Cardiac muscle cell (in vitro differentiated cells and primary cell): ENCODE results near the gene RNF11. TPM values are rescaled to one million over a fixed set of nuclear protein-coding genes. Genes with fewer than 3 reads are reported as not detected.

Experiments
- DNase-seq, 2 donors: peaks; one replicate each; pipeline versions ENCODE4 v3.0.0 to v3.0.0-alpha.2; 2010 to 2017; ENCODE audit warnings: low read depth in 1 of 2, low spot score in 1 of 2
- H3K27ac ChIP-seq: fragments of 200-600 bp; sonication (generic); 2 replicates; pipeline ENCODE4 v1.5.1; 2016
- H3K27me3 ChIP-seq: fragments of 200-600 bp; sonication (generic); 2 replicates; pipeline ENCODE4 v1.6.0; 2016; ENCODE audit warnings: control low read depth
- H3K36me3 ChIP-seq: fragments of 200-600 bp; sonication (generic); 2 replicates; pipeline ENCODE4 v1.5.1; 2016; ENCODE audit warnings: control low read depth
- H3K4me1 ChIP-seq: fragments of 200-600 bp; sonication (generic); 2 replicates; pipeline ENCODE4 v1.8.1; 2017; ENCODE audit warnings: low read depth, mild to moderate bottlenecking, mixed run types
- H3K4me3 ChIP-seq: fragments of 200-600 bp; sonication (generic); 2 replicates; pipeline ENCODE4 v1.5.1; 2016; ENCODE audit warnings: mild to moderate bottlenecking
- H3K9me3 ChIP-seq: fragments of 200-600 bp; sonication (generic); 2 replicates; pipeline ENCODE4 v1.5.1; 2017; ENCODE audit warnings: low read depth, mild to moderate bottlenecking, control low read depth
- CTCF ChIP-seq: IDR thresholded peaks from 2 replicates; pipeline ENCODE4 v1.5.1; 2012; ENCODE audit warnings: low read depth, mild to moderate bottlenecking, low read length
- polyA plus RNA-seq: library from polyadenylated mRNA; unstranded; fragments of >200 nt; fragmentation: Nextera tagmentation; extraction: Ambion mirVana; gene quantifications from 2 replicates; pipeline ENCODE4 v1.2.1, GENCODE V29; 2016
- total RNA-seq: library from RNA; depleted of rRNA; stranded (reverse); fragments of >200 nt; gene quantifications from 2 replicates; pipeline ENCODE4 v1.2.3, GENCODE V29; 2016

Gene RNF11
- total and polyA plus RNA-seq, 2 experiments from 2014 or later = 58.8 to 65.0 TPM

- H3K27ac ChIP-seq = no peak overlapping the region
- H3K27me3 ChIP-seq = no peaks in the 10 kb centered on the region
- no peak for TF ChIP-seq CTCF
- no peaks in the 10 kb centered on the region for H3K4me1 ChIP-seq
- H3K36me3 ChIP-seq = no peaks in the 10 kb centered on the region
- no peak for DNase-seq
- no peak overlapping the region for H3K4me3 ChIP-seq
- H3K9me3 ChIP-seq = no peaks in the 10 kb centered on the region
These were observed 66.7 kb downstream of the RNF11 start for GRCh38 chr1:51302746-51303145.

- no peaks in the 10 kb centered on the region for H3K4me1 ChIP-seq
- no peak for DNase-seq
- no peak for TF ChIP-seq CTCF
- no peaks in the 10 kb centered on the region for H3K9me3 ChIP-seq
- no peaks in the 10 kb centered on the region for H3K36me3 ChIP-seq
- H3K27ac ChIP-seq = no peak overlapping the region
- no peaks in the 10 kb centered on the region for H3K27me3 ChIP-seq
- H3K4me3 ChIP-seq = no peak overlapping the region
These were observed 67.2 kb downstream of the RNF11 start for GRCh38 chr1:51303315-51303714.

- Histone ChIP-seq H3K27ac (no peak overlapping the region), H3K9me3 (no peaks in the 10 kb centered on the region), H3K36me3 (no peaks in the 10 kb centered on the region), H3K27me3 (no peaks in the 10 kb centered on the region), H3K4me1 (no peaks in the 10 kb centered on the region), H3K4me3 (no peak overlapping the region)
- TF ChIP-seq CTCF = no peak
- peak in 1 of 2 donors; percentile 83 for DNase-seq
These were observed 67.7 kb downstream of the RNF11 start for GRCh38 chr1:51303751-51304251.

- no peak for TF ChIP-seq CTCF
- Histone ChIP-seq H3K4me1 (no peaks in the 10 kb centered on the region), H3K27ac (no peak overlapping the region), H3K4me3 (no peak overlapping the region), H3K27me3 (no peaks in the 10 kb centered on the region), H3K36me3 (no peaks in the 10 kb centered on the region), H3K9me3 (no peaks in the 10 kb centered on the region)
- DNase-seq = no peak
These were observed 68.3 kb downstream of the RNF11 start for GRCh38 chr1:51304360-51304759.

GRCh38 chr1:51305371-51305823 is 69.3 kb downstream of the RNF11 start:
- Histone ChIP-seq H3K27ac (no peak overlapping the region), H3K27me3 (no peaks in the 10 kb centered on the region), H3K4me1 (no peaks in the 10 kb centered on the region), H3K4me3 (no peak overlapping the region), H3K9me3 (no peaks in the 10 kb centered on the region), H3K36me3 (no peaks in the 10 kb centered on the region)
- DNase-seq = no peak
- no peak for TF ChIP-seq CTCF

GRCh38 chr1:51306950-51307349 is 70.9 kb downstream of the RNF11 start:
- Histone ChIP-seq H3K27ac (no peak overlapping the region), H3K36me3 (no peaks in the 10 kb centered on the region), H3K4me3 (no peak overlapping the region), H3K4me1 (no peaks in the 10 kb centered on the region), H3K27me3 (no peaks in the 10 kb centered on the region), H3K9me3 (no peaks in the 10 kb centered on the region)
- no peak for DNase-seq
- TF ChIP-seq CTCF = no peak
